ENCODE measurements around the gene IL6ST.

Gene IL6ST

DNA sequence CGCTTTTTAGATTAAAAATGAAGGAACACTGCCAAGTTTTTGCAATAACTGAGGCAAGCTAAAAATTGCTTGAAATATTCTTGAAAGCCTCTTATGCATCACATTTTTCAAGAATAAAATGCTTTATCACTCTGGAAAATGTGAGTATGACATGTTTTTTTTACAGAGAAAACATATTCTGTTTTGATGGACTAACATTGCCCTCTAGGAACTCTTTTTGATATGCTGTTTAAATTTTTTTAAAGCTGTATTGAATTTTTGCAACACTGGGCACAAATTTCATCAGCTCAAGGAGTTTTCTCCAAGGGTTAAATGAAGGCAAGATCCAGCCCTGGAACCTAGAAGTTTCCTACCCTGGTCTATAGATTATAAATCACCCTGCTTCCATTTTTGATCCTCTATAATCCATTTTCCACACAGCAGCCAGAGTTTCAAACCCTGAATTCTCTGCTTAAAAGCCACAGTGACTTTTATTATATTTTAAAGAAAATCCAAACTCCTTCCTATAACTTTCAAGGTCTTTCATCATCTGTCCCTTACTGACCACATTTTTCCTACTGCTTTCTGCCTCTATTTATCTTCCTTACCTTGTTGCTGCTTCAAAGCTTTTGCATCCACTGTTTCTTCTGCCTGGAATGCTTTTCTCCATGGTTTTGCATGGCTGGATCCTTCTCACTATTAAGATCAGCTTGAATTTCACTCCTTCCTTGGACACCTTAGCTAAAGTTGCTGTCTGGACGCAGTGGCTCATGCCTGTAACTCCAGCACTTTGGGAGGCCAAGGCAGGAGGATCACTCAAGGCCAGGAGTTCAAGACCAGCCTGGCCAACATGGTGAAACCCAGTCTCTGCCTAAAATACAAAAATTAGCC, 82.7 kb downstream of the IL6ST start:
- ATAC-seq (ENCODE audit: insufficient read depth, low read depth), result no peak

GRCh38 chr5:55908804-55909203, 86.0 kb downstream of the IL6ST start:
- Histone ChIP-seq H3K4me3 (ENCODE audit: low read depth in 1 of 2, low read length in 2 of 2) (no peak overlapping the region), H3K4me1 (ENCODE audit: insufficient read depth, low read length) (no peaks in the 10 kb centered on the region), H3K36me3 (ENCODE audit: insufficient read depth, low read length) (no peaks in the 10 kb centered on the region), H3K27me3 (ENCODE audit: insufficient read depth, low read length, poor library complexity) (no peaks in the 10 kb centered on the region), H3K79me2 (ENCODE audit: insufficient read depth, low read length) (no peaks in the 10 kb centered on the region), H3K4me2 (ENCODE audit: insufficient read depth, low read length) (no peak overlapping the region), H3K27ac (ENCODE audit: low read length) (no peak overlapping the region), H2AFZ (ENCODE audit: low read depth, low read length) (no peak overlapping the region), H3K9ac (ENCODE audit: low read depth, low read length) (no peak overlapping the region), H3K9me3 (ENCODE audit: insufficient read depth, low read length, severe bottlenecking) (no peaks in the 10 kb centered on the region), H4K20me1 (ENCODE audit: insufficient read depth, low read length) (no peaks in the 10 kb centered on the region)
- no peak for TF ChIP-seq EZH2 (IDR thresholded peaks at IDR 0.05; ENCODE audit: borderline replicate concordance, low read depth, low read length, severe bottlenecking)
- TF ChIP-seq, protein P1, sequence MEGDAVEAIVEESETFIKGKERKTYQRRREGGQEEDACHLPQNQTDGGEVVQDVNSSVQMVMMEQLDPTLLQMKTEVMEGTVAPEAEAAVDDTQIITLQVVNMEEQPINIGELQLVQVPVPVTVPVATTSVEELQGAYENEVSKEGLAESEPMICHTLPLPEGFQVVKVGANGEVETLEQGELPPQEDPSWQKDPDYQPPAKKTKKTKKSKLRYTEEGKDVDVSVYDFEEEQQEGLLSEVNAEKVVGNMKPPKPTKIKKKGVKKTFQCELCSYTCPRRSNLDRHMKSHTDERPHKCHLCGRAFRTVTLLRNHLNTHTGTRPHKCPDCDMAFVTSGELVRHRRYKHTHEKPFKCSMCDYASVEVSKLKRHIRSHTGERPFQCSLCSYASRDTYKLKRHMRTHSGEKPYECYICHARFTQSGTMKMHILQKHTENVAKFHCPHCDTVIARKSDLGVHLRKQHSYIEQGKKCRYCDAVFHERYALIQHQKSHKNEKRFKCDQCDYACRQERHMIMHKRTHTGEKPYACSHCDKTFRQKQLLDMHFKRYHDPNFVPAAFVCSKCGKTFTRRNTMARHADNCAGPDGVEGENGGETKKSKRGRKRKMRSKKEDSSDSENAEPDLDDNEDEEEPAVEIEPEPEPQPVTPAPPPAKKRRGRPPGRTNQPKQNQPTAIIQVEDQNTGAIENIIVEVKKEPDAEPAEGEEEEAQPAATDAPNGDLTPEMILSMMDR (IDR thresholded peaks at IDR 0.05; ENCODE audit: borderline replicate concordance, extremely low read depth, low read length, poor library complexity, severe bottlenecking), result no peak
- DNase-seq (no peak), ATAC-seq (ENCODE audit: insufficient read depth, low read depth) (no peak)

More for the DNA sequence above, 82.7 kb downstream of the IL6ST start:
- Histone ChIP-seq H3K27me3 (ENCODE audit: insufficient read depth, low read length, poor library complexity) (no peaks in the 10 kb centered on the region), H3K4me3 (ENCODE audit: low read depth in 1 of 2, low read length in 2 of 2) (no peak overlapping the region), H3K36me3 (ENCODE audit: insufficient read depth, low read length) (no peaks in the 10 kb centered on the region), H3K79me2 (ENCODE audit: insufficient read depth, low read length) (no peaks in the 10 kb centered on the region), H3K9ac (ENCODE audit: low read depth, low read length) (no peak overlapping the region), H3K4me1 (ENCODE audit: insufficient read depth, low read length) (no peaks in the 10 kb centered on the region), H3K4me2 (ENCODE audit: insufficient read depth, low read length) (no peak overlapping the region), H4K20me1 (ENCODE audit: insufficient read depth, low read length) (no peaks in the 10 kb centered on the region), H3K9me3 (ENCODE audit: insufficient read depth, low read length, severe bottlenecking) (no peaks in the 10 kb centered on the region), H3K27ac (ENCODE audit: low read length) (no peak overlapping the region), H2AFZ (ENCODE audit: low read depth, low read length) (no peak overlapping the region)
- no peak for TF ChIP-seq EZH2 (IDR thresholded peaks at IDR 0.05; ENCODE audit: borderline replicate concordance, low read depth, low read length, severe bottlenecking)
- TF ChIP-seq, protein P1 (IDR thresholded peaks at IDR 0.05; ENCODE audit: borderline replicate concordance, extremely low read depth, low read length, poor library complexity, severe bottlenecking), result no peak
- DNase-seq, result no peak

DNA sequence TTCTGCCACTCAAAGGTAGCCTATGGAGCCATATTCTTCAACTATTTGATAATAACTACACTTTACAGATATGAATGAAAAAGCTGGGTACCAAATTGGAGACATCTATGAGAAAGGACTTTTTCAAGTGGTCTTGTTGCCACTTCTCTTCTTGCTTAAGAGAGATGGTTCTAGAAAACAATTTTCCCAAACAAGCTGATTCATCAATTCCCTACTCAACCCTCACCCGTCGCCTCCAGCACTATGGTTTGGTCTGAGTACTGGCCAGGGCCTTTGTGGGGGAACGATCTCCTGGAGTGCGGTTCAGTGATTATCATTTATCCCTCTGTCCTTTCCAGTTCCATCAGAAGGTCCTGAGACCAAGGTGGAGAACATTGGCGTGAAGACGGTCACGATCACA, 86.8 kb downstream of the IL6ST start:
- H3K36me3 ChIP-seq (ENCODE audit: insufficient read depth, low read length), result no peaks in the 10 kb centered on the region
- H3K4me3 ChIP-seq (ENCODE audit: low read depth in 1 of 2, low read length in 2 of 2), result no peak overlapping the region
- H4K20me1 ChIP-seq (ENCODE audit: insufficient read depth, low read length), result no peaks in the 10 kb centered on the region
- no peaks in the 10 kb centered on the region for H3K9me3 ChIP-seq (ENCODE audit: insufficient read depth, low read length, severe bottlenecking)
- no peaks in the 10 kb centered on the region for H3K27me3 ChIP-seq (ENCODE audit: insufficient read depth, low read length, poor library complexity)
- no peaks in the 10 kb centered on the region for H3K4me1 ChIP-seq (ENCODE audit: insufficient read depth, low read length)
- H3K9ac ChIP-seq (ENCODE audit: low read depth, low read length), result no peak overlapping the region
- H3K4me2 ChIP-seq (ENCODE audit: insufficient read depth, low read length), result no peak overlapping the region
- no peak for ATAC-seq (ENCODE audit: insufficient read depth, low read depth)
- no peak for DNase-seq
- TF ChIP-seq, protein P1 (IDR thresholded peaks at IDR 0.05; ENCODE audit: borderline replicate concordance, extremely low read depth, low read length, poor library complexity, severe bottlenecking), result no peak
- no peak for TF ChIP-seq EZH2 (IDR thresholded peaks at IDR 0.05; ENCODE audit: borderline replicate concordance, low read depth, low read length, severe bottlenecking)
- no peak overlapping the region for H3K27ac ChIP-seq (ENCODE audit: low read length)
- H3K79me2 ChIP-seq (ENCODE audit: insufficient read depth, low read length), result no peaks in the 10 kb centered on the region
- H2AFZ ChIP-seq (ENCODE audit: low read depth, low read length), result no peak overlapping the region
